Liver (tissue), 3 donors: ENCODE data around the gene CD200R1L.

Source experiments
- EGR1 ChIP-seq, 2 donors: IDR thresholded peaks; 2 replicates each; pipeline ENCODE4 v1.6.1; 2016 to 2018; ENCODE audit warnings: antibody characterized with exemption in 2 of 2, low read depth in 2 of 2
- GABPA ChIP-seq, 2 donors: IDR thresholded peaks in 1 of 2; conservative IDR thresholded peaks in 1 of 2; 2 replicates each; pipeline ENCODE4 v1.6.1; 2016; ENCODE audit warnings: antibody characterized with exemption in 2 of 2, mild to moderate bottlenecking in 1 of 2, moderate library complexity in 1 of 2
- JUND ChIP-seq, 2 donors: IDR thresholded peaks; 2 replicates each; pipeline ENCODE4 v1.6.1; 2016; ENCODE audit warnings: antibody characterized with exemption in 2 of 2
- MAX ChIP-seq: IDR thresholded peaks from 2 replicates; pipeline ENCODE4 v1.6.1; 2016; ENCODE audit warnings: antibody characterized with exemption
- NR2F2 ChIP-seq: IDR thresholded peaks from 2 replicates; pipeline ENCODE4 v1.6.1; 2016; ENCODE audit warnings: antibody characterized with exemption
- RAD21 ChIP-seq, 2 donors: IDR thresholded peaks; 2 replicates each; pipeline ENCODE4 v1.6.1; 2016; ENCODE audit warnings: antibody characterized with exemption in 2 of 2, mild to moderate bottlenecking in 2 of 2
- RXRA ChIP-seq, 2 donors: IDR thresholded peaks; 2 replicates each; pipeline ENCODE4 v1.6.1; 2017 to 2018; ENCODE audit warnings: antibody characterized with exemption in 2 of 2, mild to moderate bottlenecking in 1 of 2
- SP1 ChIP-seq: IDR thresholded peaks from 2 replicates; pipeline ENCODE4 v1.6.1; 2018; ENCODE audit warnings: antibody characterized with exemption, mild to moderate bottlenecking
- TAF1 ChIP-seq: conservative IDR thresholded peaks from 2 replicates; pipeline ENCODE4 v1.6.1; 2016; ENCODE audit warnings: antibody characterized with exemption, mild to moderate bottlenecking
- YY1 ChIP-seq: IDR thresholded peaks from 2 replicates; pipeline ENCODE4 v1.6.1; 2016; ENCODE audit warnings: antibody characterized with exemption, mild to moderate bottlenecking
- TF ChIP-seq, protein P1 (sequence below): fragments of 150-350 bp; IDR thresholded peaks from 2 replicates; pipeline ENCODE4 v1.5.1; 2017; ENCODE audit warnings: improper control_type of control experiment, low read depth, low read length; ENCODE audit not compliant: missing input control
- TF ChIP-seq, protein P2 (sequence below): IDR thresholded peaks from 2 replicates; pipeline ENCODE4 v1.6.1; 2016; ENCODE audit warnings: antibody characterized with exemption, mild to moderate bottlenecking
- TF ChIP-seq, protein P3 (sequence below): IDR thresholded peaks from 2 replicates; pipeline ENCODE4 v1.6.1; 2016; ENCODE audit warnings: antibody characterized with exemption
- donor health status: healthy.
- donor health status: healthy.

GRCh38 chr3:112845772-112846171 is 892 bp downstream of the CD200R1L start:
- TF ChIP-seq, protein P1, sequence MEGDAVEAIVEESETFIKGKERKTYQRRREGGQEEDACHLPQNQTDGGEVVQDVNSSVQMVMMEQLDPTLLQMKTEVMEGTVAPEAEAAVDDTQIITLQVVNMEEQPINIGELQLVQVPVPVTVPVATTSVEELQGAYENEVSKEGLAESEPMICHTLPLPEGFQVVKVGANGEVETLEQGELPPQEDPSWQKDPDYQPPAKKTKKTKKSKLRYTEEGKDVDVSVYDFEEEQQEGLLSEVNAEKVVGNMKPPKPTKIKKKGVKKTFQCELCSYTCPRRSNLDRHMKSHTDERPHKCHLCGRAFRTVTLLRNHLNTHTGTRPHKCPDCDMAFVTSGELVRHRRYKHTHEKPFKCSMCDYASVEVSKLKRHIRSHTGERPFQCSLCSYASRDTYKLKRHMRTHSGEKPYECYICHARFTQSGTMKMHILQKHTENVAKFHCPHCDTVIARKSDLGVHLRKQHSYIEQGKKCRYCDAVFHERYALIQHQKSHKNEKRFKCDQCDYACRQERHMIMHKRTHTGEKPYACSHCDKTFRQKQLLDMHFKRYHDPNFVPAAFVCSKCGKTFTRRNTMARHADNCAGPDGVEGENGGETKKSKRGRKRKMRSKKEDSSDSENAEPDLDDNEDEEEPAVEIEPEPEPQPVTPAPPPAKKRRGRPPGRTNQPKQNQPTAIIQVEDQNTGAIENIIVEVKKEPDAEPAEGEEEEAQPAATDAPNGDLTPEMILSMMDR: no peak
- TF ChIP-seq YY1 (no peak), MAX (no peak), JUND (IDR thresholded peaks at IDR 0.05) (no peak), EGR1 (IDR thresholded peaks at IDR 0.05; ENCODE audit: low read depth in 2 of 2) (no peak), SP1 (no peak), TAF1 (no peak), RAD21 (IDR thresholded peaks at IDR 0.05) (no peak), NR2F2 (no peak), RXRA (IDR thresholded peaks at IDR 0.05) (no peak), GABPA (IDR thresholded peaks at IDR 0.05 in 1 of 2, conservative IDR thresholded peaks at IDR 0.05 in 1 of 2) (no peak)
- TF ChIP-seq, protein P2, sequence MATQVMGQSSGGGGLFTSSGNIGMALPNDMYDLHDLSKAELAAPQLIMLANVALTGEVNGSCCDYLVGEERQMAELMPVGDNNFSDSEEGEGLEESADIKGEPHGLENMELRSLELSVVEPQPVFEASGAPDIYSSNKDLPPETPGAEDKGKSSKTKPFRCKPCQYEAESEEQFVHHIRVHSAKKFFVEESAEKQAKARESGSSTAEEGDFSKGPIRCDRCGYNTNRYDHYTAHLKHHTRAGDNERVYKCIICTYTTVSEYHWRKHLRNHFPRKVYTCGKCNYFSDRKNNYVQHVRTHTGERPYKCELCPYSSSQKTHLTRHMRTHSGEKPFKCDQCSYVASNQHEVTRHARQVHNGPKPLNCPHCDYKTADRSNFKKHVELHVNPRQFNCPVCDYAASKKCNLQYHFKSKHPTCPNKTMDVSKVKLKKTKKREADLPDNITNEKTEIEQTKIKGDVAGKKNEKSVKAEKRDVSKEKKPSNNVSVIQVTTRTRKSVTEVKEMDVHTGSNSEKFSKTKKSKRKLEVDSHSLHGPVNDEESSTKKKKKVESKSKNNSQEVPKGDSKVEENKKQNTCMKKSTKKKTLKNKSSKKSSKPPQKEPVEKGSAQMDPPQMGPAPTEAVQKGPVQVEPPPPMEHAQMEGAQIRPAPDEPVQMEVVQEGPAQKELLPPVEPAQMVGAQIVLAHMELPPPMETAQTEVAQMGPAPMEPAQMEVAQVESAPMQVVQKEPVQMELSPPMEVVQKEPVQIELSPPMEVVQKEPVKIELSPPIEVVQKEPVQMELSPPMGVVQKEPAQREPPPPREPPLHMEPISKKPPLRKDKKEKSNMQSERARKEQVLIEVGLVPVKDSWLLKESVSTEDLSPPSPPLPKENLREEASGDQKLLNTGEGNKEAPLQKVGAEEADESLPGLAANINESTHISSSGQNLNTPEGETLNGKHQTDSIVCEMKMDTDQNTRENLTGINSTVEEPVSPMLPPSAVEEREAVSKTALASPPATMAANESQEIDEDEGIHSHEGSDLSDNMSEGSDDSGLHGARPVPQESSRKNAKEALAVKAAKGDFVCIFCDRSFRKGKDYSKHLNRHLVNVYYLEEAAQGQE: no peak
- TF ChIP-seq, protein P3, sequence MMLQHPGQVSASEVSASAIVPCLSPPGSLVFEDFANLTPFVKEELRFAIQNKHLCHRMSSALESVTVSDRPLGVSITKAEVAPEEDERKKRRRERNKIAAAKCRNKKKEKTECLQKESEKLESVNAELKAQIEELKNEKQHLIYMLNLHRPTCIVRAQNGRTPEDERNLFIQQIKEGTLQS: no peak
